Smooth muscle cell of the brain vasculature (primary cell): Measurements from ENCODE around the gene SCYGR4.

ENCODE experiments used
- DNase-seq: peaks from one replicate; pipeline ENCODE4 v3.0.0-alpha.2; 2012; ENCODE audit warnings: low read depth, low spot score

Gene SCYGR4

DNA sequence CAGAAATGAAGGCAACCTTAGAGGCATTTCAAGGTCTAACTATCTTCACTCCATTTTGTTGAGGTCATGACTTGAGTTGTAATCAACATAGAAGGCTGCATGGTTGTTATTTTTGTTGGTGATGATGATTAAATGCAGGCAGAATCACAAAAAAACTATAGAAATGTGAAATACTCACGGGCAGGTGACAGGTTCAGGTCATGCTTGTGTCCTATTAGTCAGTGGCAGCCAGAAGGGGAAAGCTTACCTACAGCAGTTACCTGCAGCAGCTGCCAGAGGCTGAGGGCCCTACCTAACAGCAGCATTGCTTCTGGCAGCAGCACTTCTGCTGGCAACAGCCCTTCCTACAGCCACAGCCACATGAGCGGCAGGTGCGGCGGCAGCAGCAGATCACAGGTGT is 3.1 kb upstream of the SCYGR4 start:
- no peak for DNase-seq

DNA sequence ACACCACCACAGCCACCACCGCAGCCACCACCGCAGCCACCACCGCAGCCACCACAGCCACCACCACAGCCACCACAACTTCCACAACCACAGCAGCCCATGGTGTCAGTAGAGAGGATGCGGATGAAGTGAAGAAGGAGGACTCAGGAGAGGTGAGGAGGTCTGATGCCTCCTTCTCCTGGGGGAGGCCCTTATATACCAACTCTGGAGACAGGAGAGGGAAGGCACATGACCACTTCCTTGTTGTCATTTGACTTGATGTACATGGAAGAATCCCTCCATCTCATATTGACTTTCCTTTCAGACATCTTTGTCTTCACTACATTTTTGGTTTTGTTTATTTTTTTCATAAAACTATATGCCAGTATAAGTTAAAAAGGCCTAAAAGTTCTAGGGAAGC is 2.6 kb upstream of the SCYGR4 start, which contains the start of gene SCYGR3:
Gene SCYGR3, minus strand, starts transcription at position 101 of the 400 bp plus-strand sequence. Its CDS starts 0 bp downstream, at position 101.
- no peak for DNase-seq

DNA sequence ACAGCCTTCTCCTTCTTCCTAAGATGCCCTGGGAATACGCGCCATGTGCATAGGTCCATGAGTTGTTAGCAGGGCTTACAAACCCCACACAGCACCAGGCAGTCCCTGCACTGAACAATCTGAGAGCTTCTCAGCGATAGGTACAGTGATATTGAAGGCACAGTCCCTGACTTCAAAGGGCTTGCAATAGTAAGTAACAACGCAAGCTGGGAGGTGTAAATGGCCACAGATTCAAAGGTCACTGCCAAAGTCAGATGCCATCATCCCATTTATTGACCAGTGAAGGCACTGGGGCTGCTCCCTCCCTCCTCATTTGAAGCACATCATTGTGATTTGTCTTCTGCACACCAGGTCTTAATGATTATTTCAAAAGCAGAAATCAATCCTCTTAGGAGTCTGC is 2.1 kb upstream of the SCYGR4 start:
- no peak for DNase-seq

DNA sequence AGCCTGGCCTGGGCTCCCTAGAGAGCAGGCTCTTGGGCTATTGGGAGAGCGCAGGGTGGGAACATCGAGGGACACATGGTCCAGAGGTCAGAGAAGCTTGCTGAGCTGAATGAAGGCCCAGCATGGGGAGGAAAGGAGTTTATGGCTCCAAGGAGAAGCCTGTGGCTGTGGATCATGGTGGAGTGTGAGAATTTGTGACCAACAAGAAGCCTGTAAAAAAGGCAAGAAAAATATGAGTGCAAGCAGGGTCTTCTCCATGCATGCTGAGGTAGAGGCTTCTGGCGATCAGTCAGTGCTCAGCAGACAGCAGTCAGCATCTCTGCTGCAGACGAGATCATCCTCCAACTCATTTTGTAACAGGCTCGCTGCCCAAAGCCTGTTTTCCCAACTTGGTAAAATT is 1.4 kb upstream of the SCYGR4 start:
- no peak for DNase-seq

DNA sequence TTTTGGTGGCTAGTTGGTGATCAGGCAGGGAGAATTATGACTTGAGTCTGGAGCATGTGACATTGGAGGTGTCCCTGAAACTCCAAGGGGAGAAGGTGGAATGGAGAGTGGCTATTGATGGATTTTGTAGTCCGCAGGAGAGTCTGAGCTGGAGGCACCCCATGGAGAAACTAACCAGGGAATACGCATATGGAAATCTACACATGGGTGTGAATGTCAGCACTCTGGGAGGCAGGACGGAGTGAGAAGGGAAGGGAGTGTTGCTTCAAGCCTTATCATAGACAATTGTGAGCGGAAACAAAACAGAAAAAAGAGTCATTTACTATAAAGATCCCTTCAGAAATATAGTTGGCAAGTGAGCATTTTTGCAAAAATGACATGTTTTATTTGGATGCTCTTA is 667 bp upstream of the SCYGR4 start:
- DNase-seq = no peak

DNA sequence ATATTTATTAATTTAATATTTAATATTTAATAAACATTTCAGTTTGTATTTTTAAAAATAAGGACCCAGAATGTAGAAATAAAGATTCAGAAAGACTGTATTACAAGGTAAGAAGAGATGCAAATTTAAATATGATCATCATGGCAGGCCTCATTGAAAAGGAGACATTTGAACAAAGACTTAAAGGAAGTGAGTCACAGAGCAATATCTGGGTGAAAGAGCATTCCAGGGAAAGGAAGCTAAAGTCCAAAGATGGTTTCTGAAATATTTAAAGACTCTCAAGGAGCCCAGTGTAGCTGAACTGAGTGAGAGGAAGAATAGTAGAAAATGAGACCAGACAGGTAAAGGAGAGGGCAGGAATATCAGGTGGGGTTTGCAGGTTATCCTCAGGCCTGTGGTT is 5.9 kb downstream of the SCYGR4 start:
- no peak for DNase-seq

DNA sequence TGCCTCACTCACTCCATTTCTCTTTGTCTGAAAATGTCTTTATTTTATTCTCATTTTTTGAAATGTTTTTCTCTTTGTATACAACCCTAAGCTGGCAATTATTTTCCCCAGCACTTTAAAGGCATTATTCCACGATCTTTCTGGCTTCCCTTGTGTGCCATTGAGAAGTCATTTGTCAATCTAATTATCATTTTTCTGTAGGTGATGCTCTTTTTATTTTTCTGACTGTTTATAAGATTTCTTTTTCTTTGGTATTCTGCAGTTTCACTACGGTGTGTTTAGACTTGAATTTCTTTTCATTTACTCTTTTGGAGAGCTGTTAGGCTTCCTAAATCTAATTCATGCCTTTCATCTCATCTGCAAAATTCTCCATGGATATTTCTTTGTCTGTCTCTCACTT is 8.1 kb downstream of the SCYGR4 start:
- no peak for DNase-seq

DNA sequence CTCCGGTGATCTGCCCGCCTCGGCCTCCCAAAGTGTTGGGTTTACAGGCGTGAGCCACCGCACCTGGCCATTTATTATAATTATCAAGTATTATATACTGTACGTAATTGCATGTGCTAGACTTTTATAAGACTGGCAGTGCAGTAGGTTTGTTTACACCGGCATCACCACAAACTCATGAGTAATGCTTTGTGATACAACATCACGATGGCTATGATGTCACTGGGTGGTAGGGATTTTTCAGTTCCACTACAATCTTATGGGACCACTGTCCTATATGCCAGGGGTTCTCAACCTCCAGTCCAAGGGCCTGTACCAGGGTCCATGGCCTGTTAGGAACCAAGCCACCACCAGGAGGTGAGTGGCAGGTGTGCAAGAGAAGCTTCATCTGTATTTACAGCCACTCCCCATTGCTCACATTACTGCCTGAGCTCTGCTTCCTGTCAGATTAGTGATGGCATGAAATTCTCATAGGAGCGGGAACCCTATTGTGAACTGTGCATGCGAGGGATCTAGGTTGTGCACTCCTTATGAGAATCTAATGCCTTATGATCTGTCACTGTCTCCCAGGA is 9.4 kb downstream of the SCYGR4 start:
- DNase-seq = no peak

DNA sequence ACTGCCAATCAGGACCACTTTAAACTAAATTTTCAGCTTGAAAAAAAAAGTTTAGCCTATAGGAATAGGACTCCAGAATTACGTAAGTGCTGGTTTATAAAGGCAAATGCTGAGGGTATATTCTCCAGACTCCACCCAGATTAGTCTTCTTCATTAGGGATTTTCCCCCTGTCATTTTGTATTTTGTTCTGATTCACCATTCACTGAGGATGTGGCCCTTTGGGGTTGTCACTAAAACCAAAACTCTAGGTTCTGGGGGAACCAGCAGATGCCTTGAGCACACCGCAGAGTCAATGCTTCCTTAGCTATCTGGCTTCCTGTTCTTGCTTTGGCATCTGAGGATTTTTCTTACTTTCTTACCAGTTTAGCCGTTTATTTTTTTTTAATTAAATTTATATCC is 10.5 kb downstream of the SCYGR4 start:
- DNase-seq = no peak

DNA sequence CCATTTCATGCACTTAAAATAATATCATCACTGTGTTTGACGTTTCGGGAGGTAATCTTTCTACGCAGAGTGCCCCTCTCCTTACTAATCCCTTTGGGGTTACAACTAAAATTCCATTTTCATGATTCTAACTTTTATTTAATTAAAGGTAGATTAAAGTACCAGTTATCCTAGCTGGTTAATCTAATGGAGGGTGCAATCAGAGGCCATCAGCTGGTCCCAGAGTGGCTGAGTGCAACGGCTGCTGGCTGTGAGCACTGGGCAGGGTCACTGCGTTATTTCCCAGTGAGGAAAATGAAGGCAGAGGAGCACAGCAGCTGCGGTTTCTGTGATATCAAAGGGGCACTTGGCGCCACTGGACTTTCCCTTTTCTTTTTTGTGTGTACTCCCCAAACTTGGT is 12.1 kb downstream of the SCYGR4 start:
- no peak for DNase-seq

DNA sequence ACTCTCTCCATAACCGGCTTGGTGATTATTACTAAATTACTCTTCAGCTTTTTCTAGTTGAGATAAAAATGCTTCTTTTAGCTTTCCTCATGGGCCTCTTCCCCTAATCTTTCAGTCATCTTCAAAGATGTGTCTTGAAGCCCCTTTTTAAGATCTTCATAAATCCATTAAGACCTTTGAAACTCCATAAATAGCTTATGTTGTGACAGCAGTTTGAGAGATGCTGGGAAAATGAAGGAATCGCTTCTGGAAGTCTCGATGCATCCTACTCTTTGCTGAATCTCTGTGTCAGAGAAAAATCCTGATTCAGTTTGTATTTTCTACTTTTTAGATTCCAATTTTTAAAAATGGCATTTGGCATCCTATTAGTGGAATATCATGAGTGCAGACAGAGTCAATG is 13.0 kb downstream of the SCYGR4 start:
- DNase-seq = no peak

DNA sequence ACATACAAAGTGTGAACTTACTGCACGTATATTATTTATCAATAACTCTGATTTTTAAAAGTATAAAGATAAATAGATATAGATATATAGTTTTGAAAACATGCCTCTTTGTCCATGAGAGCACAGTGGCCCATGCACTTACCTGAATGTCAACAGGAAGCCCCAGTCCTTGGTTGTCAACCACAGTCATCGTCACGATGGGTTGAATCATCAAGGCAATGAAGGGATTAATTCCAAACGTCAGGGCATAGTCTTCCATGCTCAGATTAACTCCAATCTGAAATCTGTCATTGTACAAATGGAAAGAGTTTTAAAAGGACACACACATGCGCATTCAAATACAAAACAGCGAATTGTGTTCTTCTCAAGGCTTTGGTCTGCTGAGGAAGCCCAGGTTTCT is 15.5 kb downstream of the SCYGR4 start:
- DNase-seq = no peak

DNA sequence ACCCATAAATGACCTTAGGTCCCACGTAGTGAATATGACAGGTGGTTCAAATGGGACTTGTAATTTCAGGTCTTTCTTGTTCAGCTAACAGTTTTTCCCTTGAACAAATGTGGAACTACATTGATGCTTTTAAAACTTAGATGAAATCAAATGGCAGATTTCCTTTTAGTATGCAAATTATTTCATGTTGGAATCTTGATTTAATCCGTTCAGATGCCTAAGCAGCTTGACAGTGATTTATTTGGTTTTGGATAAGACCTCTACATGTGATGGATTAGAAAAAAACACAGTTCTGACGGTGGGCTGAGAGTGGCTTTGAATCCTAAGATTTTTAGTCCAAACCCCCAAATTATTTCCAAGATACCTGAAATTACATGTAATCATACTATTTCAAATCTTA is 16.9 kb downstream of the SCYGR4 start:
- no peak for DNase-seq

DNA sequence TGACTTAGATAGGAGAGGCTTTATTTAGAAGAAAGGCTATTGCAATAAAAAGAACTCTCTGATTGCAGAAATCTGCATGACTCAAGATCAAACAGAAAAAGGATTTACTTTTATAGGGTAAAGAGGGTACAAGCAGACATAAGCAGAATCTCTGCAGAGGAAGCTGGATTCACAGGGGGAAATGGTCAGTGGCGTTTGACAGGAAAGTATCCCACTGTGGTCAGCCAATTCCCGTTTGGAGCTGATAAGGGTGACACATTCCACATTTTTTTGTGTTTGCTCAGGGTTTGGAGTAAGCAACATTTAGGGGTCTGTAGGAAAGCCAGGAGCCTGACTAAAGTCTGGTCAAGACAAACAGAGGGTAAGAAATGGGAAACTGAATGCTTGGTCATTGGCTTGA is 25.4 kb downstream of the SCYGR4 start:
- no peak for DNase-seq

DNA sequence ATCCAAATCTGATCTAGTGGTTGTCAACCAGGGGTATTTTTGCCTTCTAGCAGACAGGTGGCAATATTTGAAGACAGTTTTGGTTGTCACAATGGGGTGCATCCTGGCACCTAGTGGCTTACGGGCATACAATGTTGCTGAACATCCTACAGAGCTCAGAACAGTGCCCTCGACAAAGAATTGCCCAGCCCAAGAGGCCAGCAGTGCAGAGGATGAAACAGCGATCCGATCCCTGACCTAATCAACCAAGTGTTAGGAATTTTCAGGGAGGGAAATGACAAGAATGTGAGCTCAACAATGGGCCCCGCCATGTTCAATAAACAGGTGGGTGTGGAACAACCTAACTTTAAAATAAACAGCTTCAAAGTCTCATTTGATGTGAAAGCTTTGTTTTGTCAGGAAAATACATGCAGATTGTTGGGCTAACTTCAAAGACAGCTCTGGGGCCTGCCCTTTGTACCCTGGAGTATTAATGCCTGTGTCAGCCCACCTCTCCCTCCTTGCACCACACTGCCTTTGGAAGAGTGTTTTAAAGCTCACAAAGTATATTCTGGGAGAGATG is 26.8 kb downstream of the SCYGR4 start:
- no peak for DNase-seq

DNA sequence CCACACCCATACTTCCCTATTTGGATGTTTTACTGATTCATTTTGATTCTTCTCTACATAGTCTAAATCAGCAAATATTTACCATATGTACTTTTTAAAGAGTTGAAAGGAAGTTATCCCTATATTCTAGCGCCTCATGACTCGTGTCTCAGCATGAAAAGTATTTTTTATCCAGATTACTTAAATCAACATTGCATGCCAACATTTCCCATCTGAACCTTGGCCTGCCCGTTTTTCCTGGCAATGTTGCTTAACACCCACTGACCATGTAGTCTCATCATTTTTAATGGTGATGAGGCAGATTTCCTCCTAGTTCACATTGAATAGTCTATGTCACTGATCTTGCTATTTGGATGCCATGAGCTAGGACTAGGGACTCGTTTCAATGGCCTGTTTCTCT is 36.1 kb downstream of the SCYGR4 start:
- DNase-seq = no peak

DNA sequence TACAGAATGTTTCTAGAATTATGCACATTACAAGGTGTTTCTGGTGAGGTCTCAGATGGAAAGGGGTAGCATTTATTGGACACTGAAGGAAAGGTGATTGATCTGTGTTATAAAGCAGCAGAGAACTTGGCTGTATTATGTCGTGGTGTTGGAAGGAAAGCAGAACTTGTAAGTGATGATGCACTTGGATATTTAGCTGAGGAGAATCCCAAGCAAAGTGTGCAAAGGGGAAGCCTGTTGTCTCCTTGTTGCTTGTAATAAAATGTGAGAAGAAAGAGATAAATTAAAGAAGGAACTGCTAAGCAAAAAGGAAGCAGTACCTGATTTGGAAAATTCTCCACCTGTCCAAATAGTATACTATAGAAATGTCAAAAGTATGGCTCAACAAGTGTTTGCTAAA is 37.1 kb downstream of the SCYGR4 start:
- no peak for DNase-seq

DNA sequence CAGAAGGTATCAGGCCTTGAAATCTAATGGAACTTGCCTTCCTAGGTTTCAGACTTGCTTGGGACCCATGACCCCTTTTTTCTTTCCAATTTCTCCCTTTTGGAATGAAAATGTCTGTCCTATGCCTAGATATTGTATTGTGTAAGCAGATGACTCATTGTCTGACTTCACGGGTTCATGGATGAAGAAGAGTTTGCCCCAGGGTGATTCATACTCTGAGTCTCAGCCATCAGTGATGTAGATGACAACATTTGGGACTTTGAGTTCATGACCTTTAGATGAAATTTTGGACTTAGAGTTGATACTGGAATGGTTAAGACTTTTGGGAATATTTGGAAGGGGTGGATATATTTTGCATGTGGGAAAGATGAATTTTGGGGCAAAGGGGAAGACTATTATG is 38.2 kb downstream of the SCYGR4 start:
- DNase-seq = no peak

DNA sequence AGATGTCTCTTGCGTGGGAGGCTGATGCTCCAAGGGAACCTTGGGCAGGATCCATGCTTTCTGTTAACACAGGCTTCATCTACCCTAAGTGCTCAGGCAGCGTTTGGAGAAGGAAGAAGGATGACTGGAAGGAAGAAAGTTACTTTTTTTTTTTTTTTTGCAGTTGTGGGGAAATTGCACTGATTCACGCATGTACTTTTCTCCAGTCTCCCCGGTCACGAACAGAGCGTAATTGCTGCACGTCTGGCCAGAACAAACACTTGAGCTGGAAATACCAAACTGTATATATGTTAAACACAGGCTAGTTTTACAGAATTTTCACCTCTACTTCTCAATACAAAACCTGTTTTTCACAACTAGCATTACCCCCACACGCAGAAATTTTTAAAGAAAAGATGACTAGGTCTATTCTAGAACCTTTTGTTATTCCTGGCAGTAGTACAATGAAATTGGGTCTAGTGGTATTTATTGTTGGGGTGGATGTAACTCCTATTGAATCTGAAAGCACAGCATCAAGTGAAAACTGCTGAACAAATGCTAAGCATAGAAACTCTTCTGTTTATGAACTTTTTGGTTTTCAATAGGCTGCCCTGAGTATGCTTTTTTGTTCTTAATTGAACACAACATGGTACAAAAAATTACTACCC is 40.0 kb downstream of the SCYGR4 start:
- no peak for DNase-seq

DNA sequence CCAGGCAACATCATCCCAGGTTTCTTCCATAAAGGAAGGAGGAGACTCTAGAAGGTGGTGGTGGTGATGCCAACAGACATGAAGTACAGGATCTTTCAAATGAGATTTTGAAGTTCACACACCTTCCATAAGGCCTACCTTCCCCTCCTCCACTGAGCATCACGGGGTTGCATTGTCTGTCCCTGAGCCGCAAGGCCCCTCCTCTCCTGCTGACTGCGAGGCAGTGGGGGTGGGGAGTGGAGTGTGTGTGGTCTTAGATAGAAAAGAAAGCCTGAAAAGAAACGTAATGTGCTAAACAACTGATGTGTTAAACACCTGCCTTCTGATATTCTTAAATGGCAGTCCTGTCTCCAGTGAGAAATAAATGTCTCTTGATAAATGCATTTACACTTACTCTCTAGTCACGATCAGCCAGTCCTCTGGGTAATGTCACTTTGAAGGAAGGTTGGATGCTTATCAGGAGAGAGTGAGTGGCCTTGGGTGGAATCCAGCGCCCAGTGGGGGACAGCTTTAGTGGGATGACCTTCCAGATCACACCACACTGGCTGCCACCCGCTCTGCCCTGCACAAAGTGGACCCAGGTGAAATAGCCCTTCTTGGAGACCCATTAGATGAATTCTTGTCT is 43.8 kb downstream of the SCYGR4 start:
- no peak for DNase-seq

DNA sequence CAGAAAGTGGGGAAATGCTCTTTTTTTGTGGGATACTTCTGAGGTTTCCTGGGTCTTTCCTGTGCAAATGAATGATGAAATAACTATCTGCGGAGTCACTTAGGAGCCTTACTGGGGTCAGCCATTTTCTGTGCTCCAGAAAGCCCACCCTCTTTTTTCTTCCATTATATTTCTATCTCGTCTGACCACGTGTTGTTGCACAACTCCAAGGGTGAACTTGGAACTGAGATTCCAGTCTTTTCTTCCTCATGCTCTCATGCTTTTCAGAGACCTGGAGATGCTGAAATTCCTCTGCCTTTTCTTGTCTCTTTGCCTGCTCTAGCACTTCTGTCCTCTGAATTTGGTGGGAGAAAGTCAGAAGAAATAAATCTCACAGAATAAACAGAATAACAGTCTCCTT is 44.5 kb downstream of the SCYGR4 start:
- no peak for DNase-seq

DNA sequence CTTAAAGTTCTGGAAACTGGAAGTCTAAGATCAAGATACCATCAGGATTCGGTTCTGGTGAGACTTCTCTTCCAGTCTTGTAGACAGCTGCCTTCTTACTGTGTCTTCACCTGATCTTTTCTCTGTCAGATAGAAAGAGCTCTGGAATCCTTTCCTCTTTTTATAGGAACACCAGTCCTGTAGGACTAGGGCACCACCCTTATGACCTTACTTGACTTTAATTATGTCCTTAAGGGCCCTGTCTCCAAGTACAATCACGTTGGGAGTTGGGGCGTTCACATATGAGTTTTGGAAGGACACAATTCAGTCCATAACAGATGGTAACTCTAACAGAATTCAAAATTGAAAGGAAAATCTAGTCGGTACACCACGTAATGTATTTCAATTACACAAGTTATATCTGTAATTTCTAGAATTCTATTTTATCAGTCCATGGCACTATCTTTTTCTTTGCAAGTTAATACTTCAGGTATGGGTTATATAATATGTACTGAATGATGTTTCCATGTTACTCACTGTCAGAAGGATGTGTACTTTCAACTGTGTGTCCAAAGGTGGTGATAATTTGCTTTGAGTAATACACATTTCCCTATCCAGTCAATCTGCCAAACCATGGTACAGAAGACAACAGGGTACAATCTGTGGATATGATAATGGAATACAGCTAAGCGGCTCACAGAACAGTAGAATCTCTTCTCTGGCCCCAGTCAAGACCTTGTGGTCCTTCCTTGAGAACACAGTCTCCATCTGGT is 48.1 kb downstream of the SCYGR4 start:
- DNase-seq = no peak
